Osteocyte (in vitro differentiated cells): ENCODE measurements around the gene UBE2J1. TPM values are rescaled to one million over a fixed set of nuclear protein-coding genes. Genes with fewer than 3 reads are reported as not detected.
A peak's percentile ranks its signal among the peaks of the same experiment; 100 is the strongest.
"Not testable (repeated sequence)": the region's sequence is repeated elsewhere in the genome, so short reads cannot be mapped to it uniquely, and the experiment has no call there.

Experiments used
- DNase-seq: peaks from one replicate; pipeline ENCODE4 v3.0.0; 2021; ENCODE audit warnings: mixed read lengths; ENCODE audit not compliant: unreplicated experiment; ENCODE audit errors: extremely low spot score
- H3K27ac Mint-ChIP-seq: one replicate; pipeline ENCODE4 v1.8.0; 2021; ENCODE audit warnings: mild to moderate bottlenecking, mixed read lengths; ENCODE audit not compliant: unreplicated experiment
- H3K27me3 Mint-ChIP-seq: one replicate; pipeline ENCODE4 v1.8.0; 2021; ENCODE audit warnings: mixed read lengths; ENCODE audit not compliant: unreplicated experiment
- H3K36me3 Mint-ChIP-seq: one replicate; pipeline ENCODE4 v1.8.0; 2021; ENCODE audit warnings: mixed read lengths; ENCODE audit not compliant: unreplicated experiment
- H3K4me1 Mint-ChIP-seq: one replicate; pipeline ENCODE4 v1.8.0; 2021; ENCODE audit warnings: mixed read lengths; ENCODE audit not compliant: unreplicated experiment
- H3K4me3 Mint-ChIP-seq: one replicate; pipeline ENCODE4 v1.8.0; 2021; ENCODE audit warnings: mild to moderate bottlenecking, moderate library complexity, mixed read lengths; ENCODE audit not compliant: unreplicated experiment
- H3K9me3 Mint-ChIP-seq: one replicate; pipeline ENCODE4 v1.8.0; 2021; ENCODE audit warnings: mixed read lengths; ENCODE audit not compliant: unreplicated experiment
- long read RNA-seq: library from polyadenylated mRNA; unstranded; transcript quantifications from one replicate; pipeline ENCODE4 v2.0.0, GENCODE V29; 2021
- total RNA-seq: library from RNA; stranded (reverse); gene quantifications from 2 replicates; pipeline ENCODE4 v1.2.1, GENCODE V29; 2021
- TF ChIP-seq, protein P1 (sequence below): fragments of 200-600 bp; sonication (generic); IDR thresholded peaks from 2 replicates; pipeline ENCODE4 v1.5.0; 2021; ENCODE audit warnings: antibody characterized with exemption, mild to moderate bottlenecking, moderate library complexity

Gene UBE2J1, protein sequence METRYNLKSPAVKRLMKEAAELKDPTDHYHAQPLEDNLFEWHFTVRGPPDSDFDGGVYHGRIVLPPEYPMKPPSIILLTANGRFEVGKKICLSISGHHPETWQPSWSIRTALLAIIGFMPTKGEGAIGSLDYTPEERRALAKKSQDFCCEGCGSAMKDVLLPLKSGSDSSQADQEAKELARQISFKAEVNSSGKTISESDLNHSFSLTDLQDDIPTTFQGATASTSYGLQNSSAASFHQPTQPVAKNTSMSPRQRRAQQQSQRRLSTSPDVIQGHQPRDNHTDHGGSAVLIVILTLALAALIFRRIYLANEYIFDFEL
- 38.8 and 39.6 TPM in 2 replicates for total RNA-seq
- long read RNA-seq, full-length matches to known transcripts = 17 of 60 reads
- long read RNA-seq, partial matches to known transcripts = 20 of 60 reads
- long read RNA-seq, other reads (novel, unspliced or antisense) = 23 of 60 reads

DNA sequence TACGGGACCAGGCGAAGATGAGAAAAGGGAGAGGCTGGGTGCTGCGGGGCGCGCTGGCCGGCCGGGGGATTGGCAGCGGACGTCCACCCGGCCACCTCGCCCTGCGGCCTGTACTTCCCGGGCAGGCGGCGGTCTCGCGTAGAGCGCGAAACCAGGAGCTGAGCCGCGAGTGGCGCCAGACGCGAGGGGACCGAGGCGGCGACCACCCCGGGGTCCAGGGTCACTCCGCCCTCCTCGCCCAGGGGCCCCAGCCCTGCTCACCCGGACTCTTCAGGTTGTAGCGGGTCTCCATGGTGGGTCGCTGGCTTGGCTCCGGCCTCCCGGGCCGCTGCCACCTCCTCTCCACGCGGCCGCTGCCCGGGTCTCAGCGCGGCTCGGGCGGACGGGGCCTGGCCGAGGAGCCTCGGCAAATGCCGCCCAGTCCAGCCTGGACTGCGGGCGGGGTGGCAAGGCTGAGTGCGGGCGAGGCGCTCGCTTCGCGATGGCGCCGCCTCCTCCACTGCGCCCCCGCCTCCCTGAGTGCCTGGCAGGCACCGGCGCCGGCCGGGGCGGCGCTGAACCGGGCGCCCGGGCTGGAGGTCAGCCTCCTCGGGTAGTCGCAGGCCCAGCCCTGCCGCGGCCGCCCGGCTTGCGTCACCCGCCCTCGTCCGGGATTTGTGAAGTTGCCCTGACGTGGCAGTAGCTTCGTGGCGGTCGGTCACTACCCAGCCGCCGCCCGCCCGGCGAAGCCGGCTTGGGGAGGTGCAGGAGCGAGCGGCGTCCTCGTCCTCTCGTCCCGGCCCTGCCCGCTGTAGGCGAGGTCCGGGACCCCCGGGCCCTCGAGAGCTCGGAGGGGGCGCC lies at the start of gene UBE2J1:
UBE2J1 (minus strand) TSS at position 445 of the 840 bp plus-strand sequence; CDS start at position 292, 153 bp downstream.
- H3K4me3 Mint-ChIP-seq = peak within 1 kb of the TSS; percentile 95
- H3K27me3 Mint-ChIP-seq = peaks cover 3% of the 10 kb centered on the region
- peak within 1 kb of the TSS; percentile 95 for H3K27ac Mint-ChIP-seq
- no peaks in the 10 kb centered on the region for H3K9me3 Mint-ChIP-seq
- peaks cover 46% of the 10 kb centered on the region for H3K4me1 Mint-ChIP-seq
- peaks cover 2% of the 10 kb centered on the region for H3K36me3 Mint-ChIP-seq
- DNase-seq = peak; percentile 97
- TF ChIP-seq, protein P1, sequence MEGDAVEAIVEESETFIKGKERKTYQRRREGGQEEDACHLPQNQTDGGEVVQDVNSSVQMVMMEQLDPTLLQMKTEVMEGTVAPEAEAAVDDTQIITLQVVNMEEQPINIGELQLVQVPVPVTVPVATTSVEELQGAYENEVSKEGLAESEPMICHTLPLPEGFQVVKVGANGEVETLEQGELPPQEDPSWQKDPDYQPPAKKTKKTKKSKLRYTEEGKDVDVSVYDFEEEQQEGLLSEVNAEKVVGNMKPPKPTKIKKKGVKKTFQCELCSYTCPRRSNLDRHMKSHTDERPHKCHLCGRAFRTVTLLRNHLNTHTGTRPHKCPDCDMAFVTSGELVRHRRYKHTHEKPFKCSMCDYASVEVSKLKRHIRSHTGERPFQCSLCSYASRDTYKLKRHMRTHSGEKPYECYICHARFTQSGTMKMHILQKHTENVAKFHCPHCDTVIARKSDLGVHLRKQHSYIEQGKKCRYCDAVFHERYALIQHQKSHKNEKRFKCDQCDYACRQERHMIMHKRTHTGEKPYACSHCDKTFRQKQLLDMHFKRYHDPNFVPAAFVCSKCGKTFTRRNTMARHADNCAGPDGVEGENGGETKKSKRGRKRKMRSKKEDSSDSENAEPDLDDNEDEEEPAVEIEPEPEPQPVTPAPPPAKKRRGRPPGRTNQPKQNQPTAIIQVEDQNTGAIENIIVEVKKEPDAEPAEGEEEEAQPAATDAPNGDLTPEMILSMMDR = peak; percentile 10

DNA sequence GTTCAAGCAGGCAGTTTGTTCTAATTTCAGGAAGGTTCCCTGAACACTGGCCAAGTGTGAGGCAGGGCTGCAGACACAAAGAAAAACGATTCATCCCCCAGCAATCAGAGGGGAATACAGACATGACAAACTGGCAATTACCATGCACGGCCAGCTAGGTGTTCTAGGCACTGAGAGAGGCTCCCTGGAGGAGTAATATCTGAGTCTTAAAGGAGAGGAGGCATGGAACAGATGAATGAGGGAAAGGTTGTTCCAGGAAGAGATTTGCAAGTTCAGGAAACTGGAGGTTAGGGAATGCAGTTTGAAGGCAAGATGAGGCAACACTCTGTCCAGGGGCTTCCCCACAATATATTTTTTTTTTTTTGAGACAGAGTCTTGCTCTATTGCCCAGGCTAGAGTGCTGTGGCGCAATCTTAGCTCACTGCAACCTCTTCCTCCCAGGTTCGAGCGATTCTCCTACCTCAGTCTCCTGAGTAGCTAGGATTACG lies 48.4 kb upstream of the UBE2J1 start:
- Mint-ChIP-seq H3K4me3 (no peak overlapping the region), H3K4me1 (no peaks in the 10 kb centered on the region), H3K9me3 (no peaks in the 10 kb centered on the region), H3K36me3 (no peaks in the 10 kb centered on the region), H3K27me3 (peaks cover 9% of the 10 kb centered on the region), H3K27ac (no peak overlapping the region)
- DNase-seq = no peak
- TF ChIP-seq, protein P1 = no peak

DNA sequence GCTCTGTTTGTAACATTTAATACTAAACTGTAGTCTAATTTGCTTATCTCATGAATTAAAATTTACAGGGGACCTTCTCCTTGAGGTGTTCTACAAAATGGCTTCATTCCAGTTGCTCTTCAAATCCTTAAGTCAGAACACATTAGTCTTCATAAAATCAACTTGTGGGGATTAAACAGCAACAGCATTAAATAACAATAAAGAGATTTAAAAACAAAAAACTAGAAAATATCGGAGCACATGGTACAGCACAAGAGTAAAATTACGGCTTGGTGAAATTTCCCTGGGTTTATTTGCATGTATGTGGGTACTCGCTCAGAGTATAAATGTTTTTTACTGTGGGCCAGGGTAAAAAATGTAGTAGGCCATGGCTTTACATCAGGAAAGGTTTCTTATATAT lies 47.5 kb upstream of the UBE2J1 start:
- peaks cover 4% of the 10 kb centered on the region for H3K27me3 Mint-ChIP-seq
- H3K4me3 Mint-ChIP-seq = no peak overlapping the region
- DNase-seq = no peak
- no peaks in the 10 kb centered on the region for H3K36me3 Mint-ChIP-seq
- no peak overlapping the region for H3K27ac Mint-ChIP-seq
- H3K9me3 Mint-ChIP-seq = no peaks in the 10 kb centered on the region
- no peaks in the 10 kb centered on the region for H3K4me1 Mint-ChIP-seq
- TF ChIP-seq, protein P1 = no peak

DNA sequence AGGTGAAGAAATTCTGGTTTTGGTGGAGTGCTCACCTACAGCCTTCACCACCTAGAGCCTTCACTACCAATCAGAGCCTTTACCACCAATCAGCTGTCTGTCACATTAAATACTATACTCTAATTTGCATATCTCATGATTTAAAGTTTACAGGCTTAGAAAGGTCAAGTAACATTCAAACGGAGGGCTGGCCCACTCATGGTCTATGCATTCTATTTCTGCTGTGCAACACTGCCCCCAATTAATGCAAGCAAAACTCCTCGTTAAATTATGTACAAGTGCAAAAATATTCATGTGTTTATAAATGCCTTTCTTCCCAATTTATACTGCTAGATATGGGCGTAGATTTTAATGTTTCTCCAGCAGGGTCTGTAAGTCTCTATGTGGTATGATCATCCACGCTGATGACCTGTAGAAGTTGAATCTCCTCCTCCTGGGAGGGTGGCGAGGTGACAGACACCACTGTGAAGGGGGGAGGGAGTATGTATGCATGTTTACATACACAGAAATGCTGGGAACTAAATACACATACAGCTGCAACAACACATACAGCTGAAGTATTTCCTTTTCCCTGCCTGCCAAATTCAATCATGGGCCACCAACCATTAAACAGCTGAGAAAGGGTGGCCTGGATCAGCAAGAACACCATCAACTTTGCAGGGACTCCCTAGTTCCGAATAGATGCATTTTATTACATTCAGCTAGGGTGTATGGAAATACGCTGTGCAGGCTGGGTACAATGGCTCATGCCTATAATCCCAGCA lies 46.4 kb upstream of the UBE2J1 start:
- Mint-ChIP-seq H3K4me1 (no peaks in the 10 kb centered on the region), H3K27ac (no peak overlapping the region), H3K9me3 (peaks cover 2% of the 10 kb centered on the region), H3K36me3 (no peaks in the 10 kb centered on the region), H3K27me3 (peaks cover 12% of the 10 kb centered on the region), H3K4me3 (no peak overlapping the region)
- TF ChIP-seq, protein P1 = no peak
- DNase-seq = no peak

DNA sequence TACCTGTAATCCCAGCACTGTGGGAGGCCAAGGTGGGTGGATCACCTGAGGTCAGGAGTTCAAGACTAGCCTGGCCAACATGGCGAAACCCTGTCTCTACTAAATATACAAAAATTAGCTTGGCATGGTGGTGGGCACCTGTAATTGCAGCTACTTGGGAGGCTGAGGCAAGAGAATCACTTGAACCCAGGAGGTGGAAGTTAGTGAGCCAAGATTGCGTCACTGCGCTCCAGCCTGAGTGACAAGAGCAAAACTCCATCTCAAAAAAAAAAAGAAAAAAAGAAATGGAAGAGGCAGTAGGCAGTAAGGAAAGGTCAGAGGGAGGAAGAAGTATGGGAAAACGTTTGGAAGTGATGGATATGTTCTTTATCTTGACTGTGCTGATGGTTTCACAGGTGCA lies 45.4 kb upstream of the UBE2J1 start:
- H3K9me3 Mint-ChIP-seq, H3K36me3 Mint-ChIP-seq, DNase-seq, H3K4me3 Mint-ChIP-seq, H3K27ac Mint-ChIP-seq, H3K4me1 Mint-ChIP-seq: not testable (repeated sequence)
- peaks cover 22% of the 10 kb centered on the region for H3K27me3 Mint-ChIP-seq
